ENCODE results near the gene LILRB5.
"Not testable (repeated sequence)": the region's sequence is repeated elsewhere in the genome, so short reads cannot be mapped to it uniquely, and the experiment has no call there.

DNA sequence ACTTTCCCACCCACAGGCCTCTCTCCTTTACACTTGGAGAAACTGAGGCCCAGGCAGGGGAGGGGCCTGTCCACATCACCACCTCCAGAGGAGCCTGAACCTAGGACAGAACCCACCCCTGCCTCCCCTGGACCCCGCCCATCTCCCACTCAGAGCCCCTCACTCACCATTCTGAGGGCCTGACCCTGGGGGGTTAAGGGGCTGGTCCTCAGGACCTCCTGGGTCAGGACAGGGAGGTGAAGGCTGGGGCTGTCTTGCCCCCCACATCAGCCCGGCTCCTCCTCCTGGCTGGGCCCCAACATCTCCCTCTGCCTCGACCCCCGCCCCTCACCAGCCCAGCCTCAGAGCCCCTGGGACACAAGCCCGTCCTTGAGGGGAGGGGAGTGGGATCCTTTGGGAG, 37.4 kb downstream of the LILRB5 start:
- TF ChIP-seq CTCF (IDR thresholded peaks at IDR 0.05; ENCODE audit: insufficient read depth, low read length, poor library complexity, severe bottlenecking); EZH2phosphoT487 (conservative IDR thresholded peaks at IDR 0.05; ENCODE audit: low read length): not testable (repeated sequence)
